NCI-H524 treated with DMSO at 0.1 percent for 48 hours (cell line): ENCODE data around the gene RTP5.

Experiments used
- DNase-seq: peaks from one replicate; lab custom pipeline; 2025; lab: John Stamatoyannopoulos, UW

Gene RTP5

DNA sequence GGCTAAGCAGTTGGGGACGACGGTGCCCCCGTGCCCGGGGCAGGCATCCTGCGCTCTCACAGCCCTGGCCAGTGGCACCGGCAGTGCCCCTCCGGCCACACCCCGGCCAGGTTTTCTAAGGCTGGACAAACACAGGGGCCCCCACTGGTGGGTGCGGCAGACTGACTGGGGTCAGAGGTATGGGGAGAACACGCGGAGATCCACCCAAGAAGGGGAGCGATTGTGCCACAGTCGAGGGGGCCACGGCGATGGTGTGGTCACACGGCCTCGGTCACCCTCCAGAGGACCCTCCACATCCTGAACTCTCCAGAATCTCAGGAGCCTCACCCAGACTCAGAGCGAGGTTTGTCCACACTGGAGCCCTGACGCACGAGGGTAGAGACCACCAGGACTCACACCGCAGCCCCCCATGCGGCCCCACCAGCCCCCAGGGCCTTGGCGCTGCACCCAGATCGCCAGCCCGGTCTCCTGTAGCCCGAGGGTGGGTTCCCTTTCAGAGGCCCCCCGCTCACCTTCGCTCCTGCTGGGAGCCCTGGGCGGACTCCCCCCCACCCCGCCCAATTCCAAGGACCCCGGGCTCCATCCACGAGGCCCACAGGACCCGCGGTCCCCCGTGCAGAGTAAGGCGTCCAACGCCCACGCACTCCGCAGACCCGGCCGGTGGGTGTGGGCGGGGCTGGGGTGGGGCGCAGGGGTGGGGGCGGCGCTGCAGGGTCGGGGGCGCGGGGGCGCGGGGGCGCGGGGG lies 26.0 kb upstream of the RTP5 start:
- no peak for DNase-seq

DNA sequence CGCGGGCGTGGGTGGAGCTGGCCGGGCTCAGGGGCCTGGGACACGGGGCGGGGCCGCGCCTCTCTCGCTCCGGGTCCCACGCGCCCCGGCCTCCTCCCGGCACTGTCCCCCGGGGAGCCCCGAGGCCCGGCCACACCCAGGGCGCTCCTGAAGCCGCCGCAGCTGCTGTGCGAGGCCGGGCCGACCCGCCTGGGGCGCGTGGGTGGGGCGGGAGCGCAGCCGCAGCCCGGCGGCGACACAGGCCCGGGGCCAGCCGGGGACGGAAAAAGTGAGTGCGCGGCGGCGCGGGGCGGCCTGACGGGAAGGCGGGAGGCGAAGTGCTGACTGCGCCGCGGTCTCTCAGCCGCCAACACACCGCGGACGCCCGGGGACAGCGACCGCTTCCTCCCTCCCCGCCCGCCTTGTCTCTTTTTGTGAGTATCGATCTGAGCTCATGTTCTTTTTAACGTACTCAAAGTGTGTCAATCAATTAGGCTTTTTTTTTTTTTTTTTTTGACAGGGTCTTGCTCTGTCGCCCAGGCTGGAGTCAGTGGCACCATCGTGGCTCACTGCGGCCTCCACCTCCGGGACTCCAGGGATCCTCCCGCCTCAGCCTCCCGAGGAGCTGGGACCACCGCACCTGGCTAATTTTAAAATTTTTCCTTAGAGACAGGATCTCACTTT lies 25.3 kb upstream of the RTP5 start:
- DNase-seq = no peak

DNA sequence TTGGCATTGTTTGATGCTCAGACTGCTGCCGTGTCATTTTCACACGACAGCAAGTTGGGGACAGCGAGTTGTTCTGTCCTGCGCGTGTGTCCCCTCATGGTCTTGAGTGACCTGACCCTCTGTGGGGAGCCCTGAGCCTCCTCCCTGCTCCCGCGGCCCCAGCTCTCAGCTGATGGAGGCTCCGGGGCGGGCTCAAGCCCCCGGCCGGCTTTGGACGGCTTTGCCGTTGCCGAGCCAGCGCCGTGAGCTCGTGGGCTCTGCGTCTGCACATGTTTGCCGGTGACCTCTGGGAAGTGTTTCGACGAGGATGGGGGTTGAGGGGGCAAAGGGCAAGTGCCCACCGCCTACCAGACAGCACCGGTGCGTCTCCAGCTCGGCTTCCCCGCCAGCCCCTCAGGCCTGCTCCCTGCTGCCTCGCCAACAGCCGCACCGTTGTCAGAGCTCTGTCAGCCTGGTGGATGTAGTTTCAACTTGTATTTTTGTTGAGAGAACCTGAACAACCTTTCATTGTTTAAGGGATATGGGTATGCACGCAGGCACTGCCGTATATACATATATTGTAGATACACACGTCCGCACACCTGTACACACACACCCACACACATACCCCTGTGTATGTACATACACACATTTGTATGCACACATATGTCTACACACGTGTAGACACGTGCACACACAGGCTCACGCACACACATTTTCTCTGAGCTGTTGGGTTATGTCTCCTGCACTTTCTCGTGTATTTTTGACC lies 24.5 kb upstream of the RTP5 start:
- no peak for DNase-seq

DNA sequence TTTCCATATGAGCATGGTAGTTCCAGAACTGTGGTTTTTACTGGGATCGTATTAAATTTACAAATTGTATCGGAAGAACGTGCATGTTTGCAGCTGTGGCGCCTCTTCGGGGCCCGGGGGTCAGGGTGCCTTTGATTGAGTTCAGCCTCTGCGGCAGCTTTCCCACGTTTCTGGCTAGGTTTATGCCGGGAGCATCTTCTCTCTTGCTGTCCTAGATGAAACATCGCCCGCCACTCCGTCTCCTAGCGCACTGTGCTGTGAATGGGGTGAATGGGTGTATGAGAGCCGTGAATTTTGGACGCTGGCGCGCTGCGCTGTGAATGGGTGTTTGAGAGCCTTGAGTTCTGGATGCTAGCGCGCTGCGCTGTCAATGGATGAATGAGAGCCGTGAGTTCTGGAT lies 23.1 kb upstream of the RTP5 start:
- no peak for DNase-seq

DNA sequence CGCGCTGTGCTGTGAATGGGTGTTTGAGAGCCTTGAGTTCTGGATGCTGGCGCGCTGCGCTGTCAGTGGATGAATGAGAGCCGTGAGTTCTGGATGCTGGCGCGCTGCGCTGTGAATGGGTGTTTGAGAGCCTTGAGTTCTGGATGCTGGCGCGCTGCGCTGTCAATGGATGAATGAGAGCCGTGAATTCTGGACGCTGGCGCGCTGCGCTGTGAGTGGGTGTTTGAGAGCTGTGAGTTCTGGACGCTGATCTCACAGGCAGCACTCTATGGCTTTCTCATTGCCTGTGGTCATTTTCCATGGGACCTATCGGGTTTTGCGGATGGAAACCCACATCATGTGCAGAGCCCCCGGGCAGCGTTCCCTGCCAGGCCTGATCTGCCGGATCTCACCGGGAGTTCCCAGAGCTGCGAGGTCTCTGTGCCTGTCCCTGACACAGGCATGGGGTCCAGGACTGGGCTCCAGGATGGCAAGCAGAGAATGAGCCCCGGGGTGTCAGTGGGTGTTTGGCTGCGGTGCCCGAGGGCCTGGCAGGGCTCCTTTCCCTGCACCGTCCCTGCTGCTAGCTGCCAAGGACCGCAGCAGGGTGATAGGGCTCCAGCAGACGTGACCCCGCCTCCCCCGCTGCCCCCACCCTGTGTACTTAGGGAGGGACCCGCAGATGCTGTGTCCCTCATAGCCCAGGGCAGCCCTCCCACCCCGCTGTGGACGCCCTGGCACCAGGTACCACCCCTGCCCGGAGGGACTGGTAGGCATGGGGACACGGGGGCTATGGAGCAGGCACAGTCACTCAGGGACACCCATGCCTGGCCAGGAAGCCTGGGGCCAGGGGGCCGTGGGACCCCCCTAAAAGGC lies 20.5 kb upstream of the RTP5 start:
- no peak for DNase-seq

DNA sequence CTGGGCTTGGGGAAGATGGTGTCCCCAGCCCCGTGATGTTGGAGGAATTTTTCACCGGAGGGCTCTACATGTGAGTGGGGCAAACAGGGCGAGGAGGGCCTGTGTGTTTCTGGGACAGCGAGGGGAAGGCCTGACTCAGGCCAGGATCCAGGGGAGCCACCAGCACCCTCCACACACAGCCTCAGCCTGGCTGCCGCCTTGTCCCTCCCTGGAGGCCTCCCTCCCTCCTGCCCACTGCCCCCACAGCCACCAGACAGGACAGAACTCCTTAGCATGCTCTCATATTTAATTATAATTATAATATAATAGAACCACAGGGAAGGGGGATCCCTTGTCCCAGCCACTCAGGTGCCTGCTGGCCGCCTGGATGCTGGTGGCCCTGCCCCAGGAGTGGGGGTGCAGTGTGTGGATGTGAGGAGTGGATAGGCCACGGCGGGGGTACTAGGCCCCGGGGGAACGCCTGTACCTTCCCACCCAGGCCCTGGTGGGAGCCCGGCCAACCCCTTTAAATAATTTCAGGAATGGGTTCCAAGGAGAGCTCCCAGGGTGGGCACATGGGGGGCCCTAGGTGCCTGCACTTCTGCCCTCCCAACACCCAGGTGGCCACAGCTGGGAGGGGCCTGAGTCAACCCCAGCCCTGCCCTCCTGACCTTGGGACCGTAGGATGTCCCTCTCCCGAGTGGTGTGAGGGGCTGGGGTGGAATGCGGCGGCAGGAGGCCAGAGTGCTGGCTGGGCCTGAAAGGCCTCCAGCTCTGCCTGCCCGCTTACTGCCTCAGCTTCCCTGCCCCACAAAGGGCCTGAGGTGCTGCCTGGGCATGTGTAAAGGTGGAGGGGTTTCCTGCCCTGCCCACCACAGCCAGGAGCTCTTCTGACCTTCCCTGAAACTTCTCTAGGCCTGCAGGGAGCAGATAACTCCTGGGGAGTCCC lies 19.6 kb upstream of the RTP5 start:
- no peak for DNase-seq

DNA sequence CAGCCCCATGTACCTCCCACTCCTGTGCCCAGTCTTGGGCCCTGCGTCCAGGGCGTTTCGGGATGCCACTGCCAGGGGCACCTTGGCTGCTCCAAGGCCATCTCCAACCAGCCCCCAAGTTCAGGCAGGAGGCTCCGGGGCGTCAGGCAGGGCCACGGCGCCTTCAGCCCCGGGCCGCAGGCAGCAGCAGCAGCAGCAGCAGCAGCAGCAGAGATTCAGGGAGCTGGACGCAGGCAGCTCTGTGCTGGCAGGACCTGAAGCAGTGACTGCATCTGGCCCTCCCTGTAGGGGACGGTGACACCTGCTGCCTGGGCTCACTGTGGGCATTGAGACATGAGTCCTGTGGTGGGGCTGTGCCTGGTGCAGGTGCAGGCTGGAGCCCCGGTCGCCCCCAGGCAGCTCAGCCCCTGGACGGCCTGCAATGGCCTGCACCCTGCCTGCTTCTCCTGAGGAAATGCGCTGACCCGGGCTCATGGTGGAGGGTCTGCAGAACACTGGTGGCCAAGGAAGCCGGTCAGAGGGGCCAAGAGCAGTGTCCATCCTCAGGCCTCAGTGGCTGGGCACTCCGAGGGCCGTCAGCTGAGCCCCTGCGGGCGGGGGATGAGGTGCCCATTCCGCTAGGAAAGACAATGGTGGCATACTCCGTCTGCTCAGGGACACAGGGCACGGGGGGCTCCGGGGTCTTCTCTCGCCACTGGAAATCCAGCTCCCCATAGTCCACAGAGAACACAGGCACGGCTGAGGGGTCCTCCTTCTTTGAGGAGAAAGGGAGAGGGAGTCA lies 18.8 kb upstream of the RTP5 start:
- no peak for DNase-seq

DNA sequence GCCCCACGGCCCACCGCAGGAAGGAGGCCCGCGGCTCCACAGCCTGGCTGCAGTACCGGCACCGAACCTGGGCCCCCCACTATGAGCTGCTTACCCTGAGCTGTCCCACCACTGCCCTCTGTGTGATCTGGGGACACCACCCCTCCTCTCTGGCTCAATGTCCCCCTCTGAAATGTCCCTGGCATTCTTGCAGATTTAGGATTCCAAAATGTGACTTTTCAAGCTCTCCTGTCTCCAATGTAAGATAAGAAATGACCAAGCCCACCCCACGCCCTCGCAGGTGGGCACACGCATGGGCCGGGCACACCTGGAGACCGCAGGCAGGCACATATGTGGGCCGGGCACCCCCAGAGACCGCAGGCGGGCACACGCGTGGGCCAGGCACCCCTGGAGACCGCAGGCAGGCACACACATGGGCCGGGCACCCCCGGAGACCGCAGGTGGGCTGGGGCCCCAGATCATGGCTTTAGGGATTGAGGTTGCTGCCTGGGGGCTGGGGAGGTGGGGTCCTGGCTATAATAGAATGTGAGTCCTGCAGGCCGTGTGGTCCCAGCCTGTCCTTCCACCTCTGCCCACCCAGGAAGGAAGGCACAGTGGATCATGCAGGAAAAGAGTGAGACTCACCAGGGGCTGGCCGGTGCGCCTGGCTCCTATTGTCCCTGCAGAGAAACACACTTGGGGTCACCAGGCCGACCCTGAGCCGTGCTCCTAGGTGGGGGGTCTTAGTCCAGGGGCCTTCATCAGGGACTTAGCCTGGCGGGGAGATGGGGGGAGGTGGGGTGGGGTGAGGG lies 18.0 kb upstream of the RTP5 start:
- DNase-seq = no peak

DNA sequence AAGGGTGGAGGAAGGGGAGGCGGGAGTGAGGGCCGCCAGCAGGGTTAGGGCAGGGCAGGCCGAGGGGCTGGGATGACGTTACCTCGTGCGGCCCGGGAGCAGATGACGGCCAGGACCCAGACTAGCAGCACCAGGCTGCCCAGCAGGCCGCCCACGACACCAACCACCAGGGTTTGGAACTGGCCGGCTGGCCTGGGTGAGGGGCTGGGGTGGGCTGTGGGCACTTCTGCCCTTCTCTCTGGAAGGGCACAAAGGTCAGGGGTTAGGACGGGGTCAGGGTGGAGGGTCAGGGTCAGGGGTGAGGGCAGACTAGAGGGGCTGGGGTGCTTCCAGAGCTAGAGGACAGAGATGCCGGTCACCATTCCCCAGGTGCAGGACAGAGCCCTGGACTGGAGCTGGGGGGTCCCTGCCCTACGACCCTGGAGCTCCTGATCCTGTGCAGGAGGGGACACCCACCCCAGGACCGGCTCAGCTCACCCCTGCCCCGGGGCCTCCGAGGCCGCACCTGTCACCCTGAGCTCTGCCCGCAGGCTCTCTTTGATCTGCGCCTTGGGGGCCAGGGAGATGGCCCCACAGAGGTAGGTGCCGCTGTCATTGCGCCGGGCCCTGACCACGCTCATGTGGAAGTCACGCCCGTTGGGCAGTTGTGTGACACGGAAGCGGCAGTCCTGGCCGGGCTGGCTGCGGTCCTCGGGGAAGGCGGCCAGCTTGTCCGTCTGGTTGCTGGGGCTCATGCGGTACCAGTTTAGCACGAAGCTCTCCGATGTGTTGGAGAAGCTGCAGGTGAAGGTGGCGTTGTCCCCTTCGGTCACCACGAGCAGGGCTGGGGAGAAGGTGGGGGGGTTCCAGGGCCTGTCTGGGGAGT lies 17.2 kb upstream of the RTP5 start:
- DNase-seq = no peak

DNA sequence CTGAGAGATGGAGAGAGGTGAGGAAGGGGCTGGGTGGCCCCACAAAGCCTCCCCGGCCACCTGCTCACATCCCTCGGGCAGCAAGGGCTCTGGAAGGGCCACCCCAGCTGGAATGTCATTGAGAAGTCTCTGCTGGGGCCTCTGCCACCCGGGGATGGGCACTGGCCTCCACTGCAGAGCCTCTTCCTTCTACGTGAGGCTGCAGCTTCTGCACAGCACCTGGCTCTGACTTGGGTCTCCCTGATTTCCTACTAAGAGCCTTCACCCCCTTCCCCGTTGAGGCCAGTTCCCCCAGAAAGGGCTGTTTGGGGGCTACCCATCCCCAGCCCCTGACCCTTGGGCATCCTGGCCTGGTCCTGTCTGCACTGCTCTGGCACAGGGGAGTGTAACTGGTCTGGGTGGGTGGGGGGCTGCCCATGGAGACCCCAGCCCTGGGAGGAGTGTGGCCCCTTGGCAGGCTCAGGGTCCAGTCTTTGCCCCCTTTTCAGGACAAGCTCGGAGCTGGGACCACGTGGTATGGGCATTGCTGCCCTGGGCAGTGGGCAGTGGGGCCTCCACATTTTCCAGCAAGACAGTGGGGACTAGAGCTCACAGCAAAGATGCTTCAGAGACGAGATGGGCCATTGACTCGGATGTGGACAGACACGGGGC lies 16.4 kb upstream of the RTP5 start:
- no peak for DNase-seq

DNA sequence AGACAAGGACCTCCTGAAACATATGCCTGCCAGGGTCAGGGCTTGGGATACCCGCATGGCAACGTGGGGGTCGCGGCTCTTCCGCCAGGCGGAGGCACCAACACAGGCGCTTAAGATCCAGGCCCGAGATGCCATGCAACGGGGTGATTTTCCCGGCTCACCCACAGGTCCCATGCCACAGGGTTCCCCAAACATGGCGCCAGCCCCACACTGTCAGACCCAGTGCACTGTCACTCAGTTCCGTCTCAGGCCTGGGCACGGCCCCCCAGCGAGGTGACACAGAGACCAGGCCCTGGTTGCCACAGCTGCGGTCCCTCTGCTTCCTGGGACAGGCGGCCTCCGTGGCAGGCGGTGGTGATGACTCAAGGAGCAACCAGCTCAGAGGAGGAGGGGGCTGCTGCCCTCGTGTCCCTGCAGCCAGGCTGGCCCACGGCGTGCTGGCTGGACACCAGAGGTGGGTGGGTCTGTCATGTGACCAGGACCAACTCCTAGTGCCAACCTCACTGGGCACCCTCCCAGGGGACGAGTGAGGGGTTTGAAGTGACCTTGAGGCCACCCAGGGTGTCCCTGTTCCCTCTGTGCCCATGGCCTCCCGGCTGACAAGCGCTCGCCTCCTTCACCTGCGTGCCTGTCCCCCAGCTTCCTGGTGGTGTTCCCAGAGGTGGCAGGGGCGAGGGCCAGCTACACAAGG lies 15.7 kb upstream of the RTP5 start:
- DNase-seq = no peak

DNA sequence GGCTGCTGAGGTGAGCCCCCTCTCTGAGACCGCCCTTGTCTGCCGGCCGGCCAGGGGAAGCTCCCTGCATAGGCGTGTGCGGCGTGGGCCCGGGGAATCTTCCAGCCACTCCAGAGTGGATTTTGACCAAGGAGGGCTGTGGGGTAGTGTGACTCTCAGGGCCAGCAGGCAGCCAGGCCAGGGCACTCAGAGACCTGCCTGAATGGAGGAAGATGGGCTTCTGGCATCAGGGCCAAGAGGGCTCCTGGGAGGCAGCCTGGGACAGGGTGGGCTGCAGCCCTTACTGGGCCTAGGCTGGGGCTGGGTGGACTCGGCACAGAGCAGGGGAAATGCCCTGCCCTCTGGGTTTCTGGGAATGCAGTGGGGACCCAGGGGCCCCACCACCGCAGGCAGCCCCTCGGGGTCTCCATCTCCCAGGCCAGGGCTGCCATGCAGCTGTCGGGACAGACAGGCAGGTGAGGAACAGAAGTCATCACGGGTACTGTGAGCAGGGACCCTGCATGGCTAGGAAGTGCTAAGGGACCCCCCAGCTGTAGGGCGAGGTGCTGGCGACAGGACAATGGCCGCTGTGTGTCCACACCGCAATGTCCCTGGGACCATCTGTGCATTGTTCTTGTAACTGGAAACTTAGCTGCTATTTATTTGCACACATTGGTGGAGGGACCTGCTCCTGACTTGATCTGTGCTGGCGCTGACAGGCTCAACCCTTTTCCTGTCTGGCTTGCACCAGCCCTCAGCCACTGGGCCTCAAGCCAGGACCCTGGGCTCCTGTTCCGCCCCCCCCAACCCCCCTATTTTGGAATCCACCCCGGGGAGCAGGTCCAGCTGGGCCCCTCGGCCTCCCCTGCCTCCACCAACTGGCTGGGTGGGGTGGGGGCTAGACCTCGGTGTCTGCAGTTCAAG lies 14.9 kb upstream of the RTP5 start:
- DNase-seq = no peak

DNA sequence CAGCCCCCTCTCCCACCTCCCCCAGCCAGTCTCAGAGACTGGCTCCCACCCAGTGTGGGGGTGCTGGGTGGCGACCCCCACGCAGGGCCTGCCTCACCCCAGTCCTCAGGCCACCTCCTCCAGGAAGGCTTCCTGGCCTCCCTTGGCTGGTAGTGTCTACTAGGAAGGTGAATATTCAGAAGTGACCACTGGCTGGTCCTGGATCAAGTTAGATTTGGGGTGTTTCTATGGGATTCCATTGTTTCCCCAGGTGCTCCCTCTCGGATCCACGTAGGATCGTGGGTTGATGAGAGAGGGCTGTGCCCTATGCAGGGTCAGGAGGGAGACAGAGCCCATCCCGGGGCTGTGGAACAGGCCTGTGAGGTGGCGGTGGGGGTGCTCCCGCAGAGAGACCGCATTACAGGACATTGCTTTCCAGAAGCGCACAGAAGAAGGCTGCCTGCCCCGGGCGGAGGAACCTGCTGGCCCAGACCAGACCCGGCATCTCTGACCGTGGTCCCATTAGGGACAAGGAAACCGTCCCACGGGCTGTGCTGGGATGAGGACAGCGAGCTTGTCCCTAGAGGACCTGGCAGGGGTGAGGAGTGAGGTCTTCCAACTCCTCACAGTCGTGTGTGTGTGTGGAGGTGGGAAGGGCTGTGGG lies 14.2 kb upstream of the RTP5 start:
- no peak for DNase-seq

DNA sequence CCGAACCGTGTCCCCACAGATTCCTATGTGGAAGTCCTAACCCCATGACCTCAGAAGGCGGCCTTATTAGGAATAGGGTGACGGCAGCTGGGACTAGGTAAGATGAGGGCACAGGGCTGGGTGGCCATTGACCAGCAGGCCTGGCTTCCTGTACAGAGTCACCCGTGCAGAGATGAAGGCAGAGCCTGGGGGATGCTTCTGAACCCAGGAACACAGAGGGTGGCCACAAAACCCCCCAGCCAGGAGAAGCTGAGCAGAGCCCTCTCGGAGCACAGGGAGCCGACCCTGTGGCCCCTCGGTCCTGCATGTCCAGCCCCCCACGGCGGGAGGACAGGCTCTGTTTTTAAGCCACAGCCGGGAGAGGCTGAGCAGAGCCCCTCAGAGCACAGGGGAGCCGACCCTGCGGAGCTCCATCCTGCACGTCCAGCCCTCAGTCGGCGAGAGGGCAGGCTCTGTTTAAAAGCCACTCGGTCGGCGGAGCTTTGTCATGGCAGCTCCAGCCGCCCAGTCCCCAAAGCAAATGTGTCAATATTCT lies 13.6 kb upstream of the RTP5 start:
- DNase-seq = no peak

DNA sequence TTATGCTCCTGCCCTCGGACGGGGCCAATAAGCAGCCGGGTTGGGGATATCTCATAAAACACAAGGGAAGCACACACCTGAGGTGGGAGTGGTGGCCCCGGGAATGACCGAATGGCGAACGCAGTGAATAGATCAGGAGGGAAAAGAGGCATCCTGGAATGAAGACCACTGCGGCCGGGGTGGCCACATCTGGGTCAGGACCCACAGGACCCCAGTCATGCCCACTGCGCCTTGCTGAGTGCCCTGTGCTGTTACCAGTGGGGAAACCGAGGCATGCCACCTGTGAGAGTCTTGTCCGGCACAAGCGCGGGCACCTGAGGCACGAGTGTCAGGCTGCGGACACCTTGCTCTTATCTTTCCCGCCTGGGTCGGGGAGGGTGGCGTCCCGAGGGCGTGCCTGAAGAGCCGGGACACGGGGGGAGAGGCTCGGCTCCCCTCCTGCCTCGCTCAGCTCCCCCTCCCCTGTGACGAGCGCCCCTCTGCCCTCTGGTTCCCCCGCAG lies 12.4 kb upstream of the RTP5 start:
- DNase-seq = no peak
